ENCODE results near the gene PTPRN2. TPM values are rescaled to one million over a fixed set of nuclear protein-coding genes. Genes with fewer than 3 reads are reported as not detected.

PTPRN2 gene
- polyA plus RNA-seq, 1 experiment, result 0.02 TPM

DNA sequence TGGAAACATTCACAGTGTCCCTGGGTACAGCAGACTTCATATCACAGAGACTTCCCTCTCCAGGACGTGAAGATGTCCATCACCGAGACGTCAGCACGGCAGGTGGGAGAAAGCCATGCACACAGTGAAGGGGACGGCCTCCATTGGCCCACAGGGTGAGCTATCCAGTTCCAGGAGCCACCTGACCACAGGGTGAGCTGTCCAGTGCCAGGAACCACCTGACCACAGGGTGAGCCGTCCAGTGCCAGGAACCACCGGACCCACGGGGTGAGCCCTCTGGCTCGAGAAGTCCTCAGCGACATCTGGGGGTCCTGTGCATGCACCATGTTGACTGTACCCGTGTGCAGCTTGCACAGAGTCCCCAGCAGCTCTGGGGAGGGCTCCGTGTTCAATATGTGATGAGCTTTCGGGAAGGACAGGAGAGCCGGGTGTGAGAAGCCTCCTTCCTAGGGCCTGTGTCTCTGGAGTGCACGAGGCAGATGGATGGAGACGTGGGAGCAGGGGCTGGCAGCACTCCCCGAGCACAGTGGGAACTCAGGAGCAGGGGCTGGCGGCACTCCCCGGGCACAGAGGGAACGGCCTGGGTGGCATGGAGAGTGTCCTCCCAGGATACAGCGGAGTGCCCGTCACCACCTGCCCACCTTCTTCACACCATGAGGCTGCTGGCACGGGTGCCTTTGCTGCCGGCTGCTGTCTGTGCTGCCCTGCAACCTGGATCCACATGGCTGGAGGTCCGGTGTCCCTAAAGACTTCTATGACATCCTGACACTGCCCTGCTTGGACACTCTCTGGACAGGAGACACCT lies 634.6 kb downstream of the PTPRN2 start:
- no peak for DNase-seq (ENCODE audit: low read depth, low spot score)
- Histone ChIP-seq H3K27me3 (ENCODE audit: control insufficient read depth, insufficient read depth, low read length) (no peaks in the 10 kb centered on the region), H3K27ac (ENCODE audit: low read depth, low read length) (no peak overlapping the region), H3K4me3 (ENCODE audit: low read depth, low read length) (no peak overlapping the region), H3K9me3 (ENCODE audit: control insufficient read depth, insufficient read depth, low read length) (peaks cover 65% of the 10 kb centered on the region)
- no peak for TF ChIP-seq CTCF (IDR thresholded peaks at IDR 0.05; ENCODE audit: low read depth, low read length)
- CTCF ChIA-PET, result no interaction called here
- POLR2A ChIA-PET, result no interaction called here

DNA sequence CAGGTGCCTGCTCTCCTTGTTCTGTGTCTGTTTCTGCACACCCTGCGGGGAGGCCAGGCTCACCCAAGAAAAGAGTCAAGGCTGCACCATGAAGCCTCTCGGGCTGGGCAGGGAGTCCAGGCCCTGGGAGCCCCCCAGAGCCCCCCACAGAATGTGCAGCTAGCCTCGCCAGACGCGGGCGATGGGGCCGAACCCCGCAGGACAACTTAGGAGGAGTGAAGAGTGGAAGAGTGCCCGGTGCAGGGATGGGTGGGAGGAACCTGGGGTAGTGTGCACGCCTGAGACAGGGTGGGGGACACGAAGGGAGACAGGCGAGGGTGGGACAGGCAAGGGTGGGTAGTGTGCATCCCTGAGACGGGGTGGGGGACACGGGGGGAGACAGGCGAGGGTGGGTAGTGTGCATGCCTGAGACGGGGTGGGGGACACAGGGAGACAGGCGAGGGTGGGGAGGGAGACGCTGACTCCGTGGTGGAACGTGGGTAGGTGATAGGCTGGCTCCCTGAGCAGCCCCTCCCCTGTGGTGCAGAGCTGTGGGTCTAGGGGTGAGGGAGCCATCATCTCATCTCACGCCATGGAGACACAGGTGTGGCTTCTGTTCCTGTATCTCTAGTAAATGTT lies 635.5 kb downstream of the PTPRN2 start:
- H3K27me3 ChIP-seq (ENCODE audit: control insufficient read depth, insufficient read depth, low read length), result no peaks in the 10 kb centered on the region
- POLR2A ChIA-PET, result no interaction called here
- no peak overlapping the region for H3K4me3 ChIP-seq (ENCODE audit: low read depth, low read length)
- TF ChIP-seq CTCF (IDR thresholded peaks at IDR 0.05; ENCODE audit: low read depth, low read length), result no peak
- DNase-seq (ENCODE audit: low read depth, low spot score), result no peak
- peaks cover 69% of the 10 kb centered on the region for H3K9me3 ChIP-seq (ENCODE audit: control insufficient read depth, insufficient read depth, low read length)
- H3K27ac ChIP-seq (ENCODE audit: low read depth, low read length), result no peak overlapping the region
- CTCF ChIA-PET, result no interaction called here

DNA sequence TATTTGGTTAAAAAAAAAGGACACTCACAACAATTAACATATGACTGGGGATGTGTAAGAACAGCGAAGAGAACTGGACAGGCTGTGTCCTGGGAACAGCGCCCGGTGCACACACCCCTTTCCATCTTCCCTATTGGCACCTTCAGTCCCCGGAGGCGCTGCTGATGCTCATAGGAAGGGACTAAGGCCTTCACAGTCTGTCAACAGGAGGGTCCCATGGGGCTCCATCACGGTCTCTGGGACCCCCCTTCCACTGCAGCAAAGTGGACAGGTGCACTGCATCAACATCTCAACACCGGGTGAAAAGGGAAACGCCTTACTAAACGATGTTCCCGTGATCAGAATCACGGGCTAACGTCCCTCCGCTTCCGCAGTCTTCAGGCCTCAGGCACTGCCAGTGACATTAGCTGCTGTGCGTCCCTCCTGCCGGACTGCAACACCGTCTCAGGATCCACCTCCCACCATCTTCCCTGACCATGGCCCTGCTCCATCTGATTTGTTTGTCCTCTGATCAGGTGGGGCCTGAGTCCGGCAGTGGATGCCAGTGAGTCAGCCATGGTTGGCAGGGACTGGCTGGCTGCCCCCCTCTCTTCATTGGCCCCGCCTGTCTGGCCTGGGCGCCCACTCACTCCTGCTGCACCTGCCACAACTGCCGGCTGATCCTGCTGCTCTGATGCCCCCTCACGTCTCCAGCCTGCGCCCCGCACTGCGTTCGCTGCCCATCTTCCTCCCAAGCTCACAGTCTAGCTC lies 636.1 kb downstream of the PTPRN2 start:
- POLR2A ChIA-PET, result no interaction called here
- H3K27me3 ChIP-seq (ENCODE audit: control insufficient read depth, insufficient read depth, low read length), result no peaks in the 10 kb centered on the region

GRCh38 chr7:157949711-157950110 lies 637.9 kb downstream of the PTPRN2 start:
- DNase-seq (ENCODE audit: low read depth, low spot score), result no peak
- Histone ChIP-seq H3K4me3 (ENCODE audit: low read depth, low read length) (no peak overlapping the region), H3K9me3 (ENCODE audit: control insufficient read depth, insufficient read depth, low read length) (peaks cover 73% of the 10 kb centered on the region), H3K27me3 (ENCODE audit: control insufficient read depth, insufficient read depth, low read length) (no peaks in the 10 kb centered on the region), H3K27ac (ENCODE audit: low read depth, low read length) (no peak overlapping the region)
- TF ChIP-seq CTCF (IDR thresholded peaks at IDR 0.05; ENCODE audit: low read depth, low read length), result no peak
- POLR2A ChIA-PET, result no interaction called here
- CTCF ChIA-PET, result no interaction called here

More for the DNA sequence above, 636.1 kb downstream of the PTPRN2 start:
- CTCF ChIA-PET, result no interaction called here
- Histone ChIP-seq H3K4me3 (ENCODE audit: low read depth, low read length) (no peak overlapping the region), H3K27ac (ENCODE audit: low read depth, low read length) (no peak overlapping the region), H3K9me3 (ENCODE audit: control insufficient read depth, insufficient read depth, low read length) (peaks cover 72% of the 10 kb centered on the region)
- no peak for TF ChIP-seq CTCF (IDR thresholded peaks at IDR 0.05; ENCODE audit: low read depth, low read length)
- DNase-seq (ENCODE audit: low read depth, low spot score), result no peak

DNA sequence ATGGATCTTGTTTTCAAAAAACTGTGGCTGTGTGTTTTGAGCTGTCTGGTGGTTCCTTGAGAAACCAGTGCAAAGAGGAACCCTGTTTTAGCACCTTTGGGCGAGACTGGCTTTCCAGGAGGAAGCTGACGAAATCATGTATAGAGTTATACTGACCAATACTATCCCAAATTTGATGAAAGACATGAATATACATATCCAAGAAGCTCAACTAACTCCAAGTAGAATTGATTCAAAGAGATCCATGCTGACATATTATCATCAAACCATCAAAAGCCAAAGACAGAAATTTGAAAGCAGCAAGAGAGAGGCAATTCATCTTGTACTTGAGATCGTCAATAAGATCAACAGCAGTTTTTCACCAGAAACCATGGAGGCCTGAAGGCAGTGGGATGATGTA lies 640.1 kb downstream of the PTPRN2 start:
- Histone ChIP-seq H3K27me3 (ENCODE audit: control insufficient read depth, insufficient read depth, low read length) (no peaks in the 10 kb centered on the region), H3K9me3 (ENCODE audit: control insufficient read depth, insufficient read depth, low read length) (peaks cover 73% of the 10 kb centered on the region), H3K4me3 (ENCODE audit: low read depth, low read length) (no peak overlapping the region), H3K27ac (ENCODE audit: low read depth, low read length) (no peak overlapping the region)
- ChIA-PET POLR2A (no interaction called here), CTCF (no interaction called here)
- TF ChIP-seq CTCF (IDR thresholded peaks at IDR 0.05; ENCODE audit: low read depth, low read length), result no peak
- no peak for DNase-seq (ENCODE audit: low read depth, low spot score)
